A549 treated with DMSO at 1 μM for 4 hours (cell line): ENCODE measurements around the gene OR4S1. TPM values are rescaled to one million over a fixed set of nuclear protein-coding genes. Genes with fewer than 3 reads are reported as not detected.

Source experiments
- total RNA-seq: library from RNA; stranded (reverse); fragments of 200-300 nt; extraction: Qiagen RNA extraction; gene quantifications from 5 replicates; pipeline ENCODE4 v1.2.3, GENCODE V29; 2022; ENCODE audit warnings: low read depth

OR4S1 gene
- not detected in 5 replicates for total RNA-seq

DNA sequence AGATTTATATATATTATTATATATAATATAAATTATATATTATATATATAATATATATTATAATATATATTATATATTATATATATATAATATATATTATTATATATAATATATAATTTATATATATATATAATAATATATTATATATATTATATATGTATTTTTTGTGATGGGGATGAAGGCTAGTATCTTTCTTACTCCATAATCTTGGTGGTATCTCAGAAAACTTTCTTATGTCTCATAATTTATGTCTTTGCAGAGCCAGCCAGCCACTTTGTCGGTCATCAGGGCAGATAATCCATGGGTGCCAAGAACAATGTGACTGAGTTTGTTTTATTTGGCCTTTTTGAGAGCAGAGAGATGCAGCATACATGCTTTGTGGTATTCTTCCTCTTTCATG lies at the start of gene OR4S1:
Gene OR4S1 (plus strand): TSS at position 301 of the 400 bp plus-strand sequence. CDS start 0 bp downstream, at position 301.

DNA sequence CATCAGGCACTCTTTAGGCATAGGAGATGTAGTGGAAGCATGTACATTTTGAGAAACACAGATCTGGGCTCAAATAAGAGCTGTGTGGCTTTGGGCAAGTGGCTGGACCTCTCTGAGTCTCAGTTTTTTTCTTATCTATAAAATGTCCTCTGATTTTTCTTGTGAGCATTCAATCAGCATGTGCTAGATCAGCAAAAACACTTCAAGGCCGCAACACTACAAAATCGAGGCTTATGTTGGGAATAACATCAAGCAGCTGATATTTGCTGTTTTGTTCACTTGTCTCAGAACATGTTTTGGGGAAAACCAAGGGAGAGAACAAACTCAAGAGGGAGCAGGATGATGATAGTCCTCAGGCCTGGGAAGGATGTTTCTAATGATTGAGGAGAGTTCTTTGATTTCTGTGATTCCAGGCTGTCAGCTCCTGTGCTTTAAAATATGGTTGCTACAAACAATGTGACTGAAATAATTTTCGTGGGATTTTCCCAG lies 42.6 kb upstream of the OR4S1 start, which contains the start of gene OR4X1:
Gene OR4X1 (plus strand): TSS at position 439 of the 489 bp plus-strand sequence. CDS start 0 bp downstream, at position 439.

GRCh38 chr11:48324620-48325019 lies 18.6 kb downstream of the OR4S1 start, which contains the start of gene OR4C3:
OR4C3 (plus strand) TSS chr11:48324920; CDS start chr11:48325022, 102 bp downstream.

Other genes with a start within 250 kb of the OR4S1 start
- gene OR4B1, start 89.4 kb upstream of the OR4S1 start, total RNA-seq, result not detected in 5 replicates
- gene OR4X2, start 61.1 kb upstream of the OR4S1 start, total RNA-seq, result not detected in 5 replicates
- not detected in 5 replicates for gene OR4X1, start 42.4 kb upstream of the OR4S1 start, total RNA-seq
- gene OR4C3, start 18.7 kb downstream of the OR4S1 start, total RNA-seq, result not detected in 5 replicates
- gene OR4C5, start 60.2 kb downstream of the OR4S1 start, total RNA-seq, result not detected in 5 replicates
- not detected in 5 replicates for gene OR4A47, start 182.6 kb downstream of the OR4S1 start, total RNA-seq